SK-N-SH treated with all-trans-retinoic acid at 6 μM for 48 hours (cell line): Measurements from ENCODE around the gene BOD1.

Source experiments
- ATAC-seq: fragments of 200-7000 bp; cut with Tn5 transposase; 3 replicates; pipeline ENCODE4 v1.9.1; 2020; ENCODE audit warnings: mild to moderate bottlenecking, moderate library complexity
- ARNTL ChIP-seq: fragments of 450-650 bp; formaldehyde crosslinking; IDR thresholded peaks from 2 replicates; pipeline ENCODE4 v1.5.0; 2020; ENCODE audit warnings: low read depth, mild to moderate bottlenecking, moderate library complexity, borderline replicate concordance
- BACH2 ChIP-seq: fragments of 250-450 bp; sonication (Bioruptor Pico); IDR thresholded peaks from 2 replicates; pipeline ENCODE4 v1.9.0; 2021; ENCODE audit warnings: mild to moderate bottlenecking, borderline replicate concordance
- CREB5 ChIP-seq: fragments of 250-450 bp; sonication (Bioruptor Pico); IDR thresholded peaks from 2 replicates; pipeline ENCODE4 v1.5.1; 2020; ENCODE audit warnings: low read depth, mild to moderate bottlenecking, moderate library complexity
- CSDC2 ChIP-seq: fragments of 250-450 bp; sonication (Bioruptor Pico); IDR thresholded peaks from 2 replicates; pipeline ENCODE4 v1.5.0; 2020; ENCODE audit warnings: mild to moderate bottlenecking, moderate library complexity
- CSRNP3 ChIP-seq: fragments of 250-450 bp; sonication (Bioruptor Pico); IDR thresholded peaks from 2 replicates; pipeline ENCODE4 v1.5.1; 2021; ENCODE audit warnings: mild to moderate bottlenecking, moderate library complexity
- GLIS3 ChIP-seq: fragments of 250-450 bp; sonication (Bioruptor Pico); IDR thresholded peaks from 2 replicates; pipeline ENCODE4 v1.5.0; 2020; ENCODE audit warnings: mild to moderate bottlenecking, moderate library complexity
- ISL1 ChIP-seq: fragments of 250-450 bp; sonication (Bioruptor Pico); IDR thresholded peaks from 2 replicates; pipeline ENCODE4 v2.1.2; 2022; ENCODE audit warnings: mild to moderate bottlenecking, moderate library complexity
- PATZ1 ChIP-seq: fragments of 250-450 bp; sonication (Bioruptor Pico); IDR thresholded peaks from 2 replicates; pipeline ENCODE4 v1.8.0; 2020; ENCODE audit warnings: mild to moderate bottlenecking, moderate library complexity, borderline replicate concordance
- PPARA ChIP-seq: fragments of 250-450 bp; sonication (Bioruptor Pico); IDR thresholded peaks from 2 replicates; pipeline ENCODE4 v1.5.0; 2020; ENCODE audit warnings: mild to moderate bottlenecking, borderline replicate concordance
- RARB ChIP-seq: fragments of 250-450 bp; sonication (Bioruptor Pico); IDR thresholded peaks from 2 replicates; pipeline ENCODE4 v1.8.0; 2021; ENCODE audit warnings: mild to moderate bottlenecking, moderate library complexity
- SNAI2 ChIP-seq: fragments of 250-450 bp; sonication (Bioruptor Pico); IDR thresholded peaks from 2 replicates; pipeline ENCODE4 v1.5.0; 2020; ENCODE audit warnings: mild to moderate bottlenecking, moderate library complexity
- TCF4 ChIP-seq: fragments of 250-450 bp; sonication (Bioruptor Pico); IDR thresholded peaks from 2 replicates; pipeline ENCODE4 v1.8.0; 2021; ENCODE audit warnings: mild to moderate bottlenecking, moderate library complexity, borderline replicate concordance
- TOX ChIP-seq: fragments of 250-450 bp; sonication (Bioruptor Pico); IDR thresholded peaks from 2 replicates; pipeline ENCODE4 v1.8.0; 2021; ENCODE audit warnings: mild to moderate bottlenecking, moderate library complexity, borderline replicate concordance
- TSHZ2 ChIP-seq: fragments of 250-450 bp; sonication (Bioruptor Pico); IDR thresholded peaks from 2 replicates; pipeline ENCODE4 v1.5.0; 2020; ENCODE audit warnings: mild to moderate bottlenecking, moderate library complexity
- ZFP3 ChIP-seq: fragments of 250-450 bp; sonication (Bioruptor Pico); IDR thresholded peaks from 2 replicates; pipeline ENCODE4 v1.5.0; 2020; ENCODE audit warnings: mild to moderate bottlenecking, moderate library complexity
- ZFP30 ChIP-seq: fragments of 450-650 bp; formaldehyde crosslinking; IDR thresholded peaks from 2 replicates; pipeline ENCODE4 v1.5.0; 2022; ENCODE audit warnings: mild to moderate bottlenecking, moderate library complexity
- ZNF565 ChIP-seq: fragments of 450-650 bp; formaldehyde crosslinking; conservative IDR thresholded peaks from 2 replicates; pipeline ENCODE4 v1.5.0; 2020; ENCODE audit warnings: low read depth, mild to moderate bottlenecking, moderate library complexity
- ZNF70 ChIP-seq: fragments of 450-650 bp; formaldehyde crosslinking; IDR thresholded peaks from 2 replicates; pipeline ENCODE4 v1.5.0; 2020; ENCODE audit warnings: mild to moderate bottlenecking, moderate library complexity
- ZNF8 ChIP-seq: fragments of 450-650 bp; formaldehyde crosslinking; IDR thresholded peaks from 2 replicates; pipeline ENCODE4 v1.5.0; 2020; ENCODE audit warnings: mild to moderate bottlenecking, moderate library complexity
- TF ChIP-seq, protein P1 (sequence below): fragments of 250-450 bp; sonication (Bioruptor Pico); IDR thresholded peaks from 2 replicates; pipeline ENCODE4 v1.8.0; 2021; ENCODE audit warnings: low read depth, mild to moderate bottlenecking, moderate library complexity, borderline replicate concordance

The BOD1 gene

GRCh38 chr5:173567548-173567947 is 48.9 kb downstream of the BOD1 start:
- TF ChIP-seq ZFP30 (CRISPR knock-in tag) = no peak
- TF ChIP-seq ZNF565 (CRISPR knock-in tag) = no peak
- TF ChIP-seq, protein P1, sequence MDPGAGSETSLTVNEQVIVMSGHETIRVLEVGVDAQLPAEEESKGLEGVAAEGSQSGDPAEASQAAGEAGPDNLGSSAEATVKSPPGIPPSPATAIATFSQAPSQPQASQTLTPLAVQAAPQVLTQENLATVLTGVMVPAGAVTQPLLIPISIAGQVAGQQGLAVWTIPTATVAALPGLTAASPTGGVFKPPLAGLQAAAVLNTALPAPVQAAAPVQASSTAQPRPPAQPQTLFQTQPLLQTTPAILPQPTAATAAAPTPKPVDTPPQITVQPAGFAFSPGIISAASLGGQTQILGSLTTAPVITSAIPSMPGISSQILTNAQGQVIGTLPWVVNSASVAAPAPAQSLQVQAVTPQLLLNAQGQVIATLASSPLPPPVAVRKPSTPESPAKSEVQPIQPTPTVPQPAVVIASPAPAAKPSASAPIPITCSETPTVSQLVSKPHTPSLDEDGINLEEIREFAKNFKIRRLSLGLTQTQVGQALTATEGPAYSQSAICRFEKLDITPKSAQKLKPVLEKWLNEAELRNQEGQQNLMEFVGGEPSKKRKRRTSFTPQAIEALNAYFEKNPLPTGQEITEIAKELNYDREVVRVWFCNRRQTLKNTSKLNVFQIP (CRISPR knock-in tag) = no peak
- no peak for TF ChIP-seq ZFP3 (CRISPR knock-in tag)
- TF ChIP-seq ZNF70 = no peak
- TF ChIP-seq TCF4 (CRISPR knock-in tag) = no peak
- TF ChIP-seq SNAI2 (CRISPR knock-in tag) = no peak
- TF ChIP-seq TOX (CRISPR knock-in tag) = no peak
- TF ChIP-seq GLIS3 (CRISPR knock-in tag) = no peak
- no peak for TF ChIP-seq BACH2 (CRISPR knock-in tag)
- TF ChIP-seq, all 23 proteins: peak for 0
- no peak for ATAC-seq

- no peak for TF ChIP-seq ZNF565 (CRISPR knock-in tag)
- no peak for TF ChIP-seq ZNF8
- TF ChIP-seq GLIS3 (CRISPR knock-in tag) = no peak
- no peak for ATAC-seq
Measured at GRCh38 chr5:173565491-173566072, 50.9 kb downstream of the BOD1 start.

DNA sequence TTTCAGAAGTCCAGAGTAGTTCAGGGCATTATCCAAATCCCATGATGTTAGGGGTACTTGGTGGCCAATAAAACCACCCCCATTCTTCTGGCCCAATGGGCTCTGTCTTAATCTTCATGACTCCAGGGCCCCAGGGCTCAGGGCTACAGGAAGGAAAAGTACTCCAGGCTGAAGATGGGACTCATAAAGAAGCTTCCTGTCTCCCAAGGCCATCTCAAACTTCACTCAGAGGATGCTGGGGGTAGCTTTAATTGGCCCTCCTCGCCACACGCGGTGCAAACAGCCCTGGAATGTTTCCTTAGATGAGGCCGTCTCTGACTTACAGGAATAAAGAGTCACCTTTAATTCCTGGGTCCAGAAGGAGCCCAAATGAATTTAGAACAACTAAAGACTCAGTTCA is 52.3 kb downstream of the BOD1 start:
- no peak for ATAC-seq
- TF ChIP-seq CREB5 (CRISPR knock-in tag) (no peak), PATZ1 (CRISPR knock-in tag) (no peak), PPARA (CRISPR knock-in tag) (no peak), ZFP3 (CRISPR knock-in tag) (no peak)

DNA sequence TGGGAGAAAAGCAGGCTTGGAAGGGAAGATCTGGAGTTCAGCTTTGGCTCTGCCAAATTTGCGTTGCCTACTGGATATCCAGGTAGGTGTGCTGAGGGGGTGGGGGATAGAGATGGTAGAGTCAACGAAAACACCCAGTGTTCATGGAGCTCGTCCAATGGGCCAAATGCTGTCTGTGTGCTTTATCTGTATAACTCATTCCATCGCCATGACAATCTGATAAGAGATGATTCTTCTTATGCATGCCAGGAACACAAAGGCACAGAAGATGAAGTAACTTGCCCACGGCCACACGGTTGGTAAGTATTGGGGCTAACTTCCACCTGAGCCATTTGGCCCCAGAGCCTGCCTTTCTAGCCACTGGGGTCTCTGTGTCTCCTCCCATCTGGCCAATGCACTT is 53.2 kb downstream of the BOD1 start:
- ATAC-seq = no peak
- TF ChIP-seq CREB5 (CRISPR knock-in tag) = no peak
- no peak for TF ChIP-seq RARB
- TF ChIP-seq, protein P1 (CRISPR knock-in tag) = no peak
- no peak for TF ChIP-seq TOX (CRISPR knock-in tag)
- TF ChIP-seq TCF4 (CRISPR knock-in tag) = no peak
- TF ChIP-seq CSDC2 (CRISPR knock-in tag) = no peak
- TF ChIP-seq ZNF8 = no peak
- no peak for TF ChIP-seq ZFP30 (CRISPR knock-in tag)

DNA sequence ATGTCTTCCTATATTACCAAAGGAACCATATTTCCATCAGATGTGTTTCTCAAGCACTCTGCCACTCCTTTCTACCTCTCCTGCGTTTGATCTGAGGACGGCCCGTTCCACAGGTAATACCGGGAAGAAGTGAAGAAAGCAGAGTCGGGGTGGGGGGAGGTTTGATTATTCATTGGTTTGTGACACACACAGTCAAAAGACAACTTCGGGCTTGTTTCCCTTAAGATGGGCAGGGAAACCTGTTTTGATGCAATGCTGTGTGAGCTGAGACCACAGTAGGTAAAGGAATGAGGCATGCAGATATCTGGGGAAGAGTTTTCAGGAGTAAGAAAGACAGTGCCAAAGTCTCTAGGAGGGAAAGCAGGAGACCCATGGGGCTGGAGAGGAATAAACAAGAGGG is 54.0 kb downstream of the BOD1 start:
- ATAC-seq = no peak
- no peak for TF ChIP-seq TSHZ2 (CRISPR knock-in tag)
- TF ChIP-seq ARNTL = no peak
- TF ChIP-seq ISL1 (CRISPR knock-in tag) = no peak
- no peak for TF ChIP-seq TCF4 (CRISPR knock-in tag)
- no peak for TF ChIP-seq CSRNP3 (CRISPR knock-in tag)
- TF ChIP-seq BACH2 (CRISPR knock-in tag) = no peak
- TF ChIP-seq CREB5 (CRISPR knock-in tag) = no peak
- no peak for TF ChIP-seq CSDC2 (CRISPR knock-in tag)
